ENCODE measurements around the gene RIPK3. TPM values are rescaled to one million over a fixed set of nuclear protein-coding genes. Genes with fewer than 3 reads are reported as not detected.

The RIPK3 gene
- total RNA-seq, 1 experiment from 2014 or later, result 0.35 TPM

GRCh38 chr14:24365600-24366412, 26.0 kb upstream of the RIPK3 start:
- H2BK20ac ChIP-seq (ENCODE audit: low read depth, low read length, poor library complexity, severe bottlenecking), result no peak overlapping the region
- H4K20me1 ChIP-seq (ENCODE audit: control insufficient read depth, insufficient read depth, insufficient read length), result no peaks in the 10 kb centered on the region
- Mint-ChIP-seq H3K27me3 (ENCODE audit: low read depth) (peaks cover 39% of the 10 kb centered on the region), H3K4me3 (peak overlapping the region; percentile 77 to 93), H3K36me3 (ENCODE audit: insufficient read depth in 1 of 3, low read depth in 3 of 3) (no peaks in the 10 kb centered on the region), H3K4me1 (peaks cover 16 to 17% of the 10 kb centered on the region in 2 experiments), H3K27ac (peak overlapping the region in 2 of 3 experiments; percentile 14 to 66; a peak in 2 of 7 replicates), H3K9me3 (no peaks in the 10 kb centered on the region)
- H3K14ac ChIP-seq (ENCODE audit: insufficient read depth, low read length), result no peak overlapping the region
- H3K79me1 ChIP-seq (ENCODE audit: insufficient read depth, low read depth, low read length, poor library complexity, severe bottlenecking), result no peaks in the 10 kb centered on the region
- no peak overlapping the region for H3K23ac ChIP-seq (ENCODE audit: insufficient read length, low read depth, low read length)
- no peak overlapping the region for H3K27ac ChIP-seq (ENCODE audit: insufficient read length, low read depth, low read length)
- TF ChIP-seq CTCF (conservative IDR thresholded peaks at IDR 0.05), result peak; percentile 95
- no peak overlapping the region for H3K9ac ChIP-seq (ENCODE audit: extremely low read depth, insufficient read length, low read length)
- no peaks in the 10 kb centered on the region for H3K9me3 ChIP-seq (ENCODE audit: control insufficient read depth, low read depth, low read length)
- H3K27me3 ChIP-seq (ENCODE audit: insufficient read depth, low read length), result no peaks in the 10 kb centered on the region; the same call in 1 of the 2 replicates
- H2BK5ac ChIP-seq (ENCODE audit: insufficient read length, low read length), result no peak overlapping the region
- no peak overlapping the region for H2BK12ac ChIP-seq (ENCODE audit: insufficient read length, low read depth, low read length)
- no peak overlapping the region for H3K56ac ChIP-seq (ENCODE audit: insufficient read length, low read depth, low read length)
- H3K4ac ChIP-seq (ENCODE audit: low read depth, low read length), result no peak overlapping the region
- H4K91ac ChIP-seq (ENCODE audit: insufficient read length, low read depth, low read length), result no peak overlapping the region
- no peak overlapping the region for H4K5ac ChIP-seq (ENCODE audit: insufficient read length, low read depth, low read length)
- no peak overlapping the region for H3K18ac ChIP-seq (ENCODE audit: insufficient read length, low read depth, low read length)
- H3K4me1 ChIP-seq (ENCODE audit: insufficient read depth, low read length), result no peaks in the 10 kb centered on the region; the same call in 1 of the 2 replicates
- H2AK5ac ChIP-seq (ENCODE audit: insufficient read length, low read length), result no peak overlapping the region
- peak overlapping the region; percentile 69 for H3K4me2 ChIP-seq (ENCODE audit: insufficient read depth, insufficient read length, low read length)
- H2BK120ac ChIP-seq (ENCODE audit: low read depth, low read length, poor library complexity, severe bottlenecking), result no peak overlapping the region
- no peak overlapping the region for H4K8ac ChIP-seq (replicated peaks; ENCODE audit: insufficient read length, low read depth, low read length)
- WGBS (ENCODE audit: extremely low coverage, insufficient read length, low lambda C conversion rate), result no CpG with 5 or more reads among the region's 28 CpGs
- H3T11ph ChIP-seq (ENCODE audit: low read length), result no peak overlapping the region
- H2BK15ac ChIP-seq (ENCODE audit: low read depth, low read length), result no peak overlapping the region
- H3K79me2 ChIP-seq (ENCODE audit: insufficient read depth, low read length), result no peaks in the 10 kb centered on the region
- peaks cover 19% of the 10 kb centered on the region for H3K23me2 ChIP-seq (ENCODE audit: insufficient read length, low read depth, low read length, poor library complexity, severe bottlenecking)
- DNase-seq, result peak; percentile 92
- no peak overlapping the region for H2AFZ ChIP-seq (ENCODE audit: low read length)
